ENCODE data around the gene XXYLT1.

GRCh38 chr3:195238586-195239118 is 32.3 kb downstream of the XXYLT1 start:
- TF ChIP-seq CTCF (IDR thresholded peaks at IDR 0.05; ENCODE audit: low read depth, low read length, poor library complexity, severe bottlenecking) (no peak), EZH2phosphoT487 (IDR thresholded peaks at IDR 0.05; ENCODE audit: borderline replicate concordance, low read length) (no peak)

Data from DOHH2 (cell line).